Measurements from ENCODE around the gene PVALEF.

DNA sequence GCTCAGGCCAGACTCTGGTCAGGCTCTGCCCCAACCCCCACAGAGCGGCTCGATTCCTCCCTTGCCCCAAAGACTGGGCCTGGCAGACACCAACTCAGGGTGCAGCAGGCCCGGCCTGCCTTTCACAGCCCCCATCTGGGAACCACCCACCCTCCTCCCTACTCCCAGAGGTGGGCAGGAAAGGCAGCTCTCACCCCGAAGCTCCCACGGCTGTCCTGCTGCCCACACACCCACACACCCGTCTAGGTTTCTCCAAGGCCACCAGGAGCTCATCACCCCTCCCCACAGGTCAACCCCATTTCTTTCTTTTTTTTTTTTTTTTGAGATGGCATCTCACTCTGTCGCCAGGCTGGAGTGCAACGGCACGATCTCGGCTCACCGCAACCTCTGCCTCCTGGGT is 53.7 kb downstream of the PVALEF start:
- no peak for TF ChIP-seq CTCF (IDR thresholded peaks at IDR 0.05 in 4 of 5, conservative IDR thresholded peaks at IDR 0.05 in 1 of 5)
- no peak for TF ChIP-seq POLR2A (IDR thresholded peaks at IDR 0.05)
